Motor neuron (in vitro differentiated cells): ENCODE measurements around the gene TAF1D. TPM values are rescaled to one million over a fixed set of nuclear protein-coding genes. Genes with fewer than 3 reads are reported as not detected.
"Not testable (repeated sequence)": the region's sequence is repeated elsewhere in the genome, so short reads cannot be mapped to it uniquely, and the experiment has no call there.

Experiments used
- ATAC-seq, 8 experiments: fragments of 200-7000 bp; cut with Tn5 transposase; replicated peaks in 6 of 8; 2 replicates each; pipeline ENCODE4 v1.8.0; 2021; ENCODE audit warnings: mild to moderate bottlenecking in 8 of 8, moderate library complexity in 8 of 8
- H3K27ac ChIP-seq, 2 donors: fragments of 250-450 bp; sonication (Bioruptor Pico); 2 replicates each; pipeline ENCODE4 v1.9.0; 2021; ENCODE audit warnings: antibody characterized with exemption in 2 of 2, mild to moderate bottlenecking in 2 of 2, moderate library complexity in 1 of 2
- H3K4me1 ChIP-seq, 2 donors: fragments of 250-450 bp; sonication (Bioruptor Pico); replicated peaks in 1 of 2; 2 replicates each; pipeline ENCODE4 v1.6.1; 2021; ENCODE audit warnings: antibody characterized with exemption in 2 of 2, mild to moderate bottlenecking in 2 of 2, moderate library complexity in 1 of 2
- H3K4me3 ChIP-seq, 5 donors: fragments of 250-450 bp; sonication (Bioruptor Pico); 2 replicates each; pipeline ENCODE4 v1.9.0; 2021; ENCODE audit warnings: antibody characterized with exemption in 5 of 5, mild to moderate bottlenecking in 5 of 5, moderate library complexity in 4 of 5
- WGBS, 10 experiments: fragments of 450-650 bp; shearing (Covaris generic); methylation state at CpG; one replicate each; pipeline ENCODE4 v1.0.0; 2022; 5-methylcytosine and 5-hydroxymethylcytosine counted together
- in situ Hi-C, 9 experiments: fragments of 400-800 bp; cut with MboI; loops; one replicate each; pipeline ENCODE4 v1.15.0; 2021; ENCODE audit warnings: low sequenced_read_pairs in 9 of 9, low pct_unique_long_range_greater_than_20kb in 2 of 9; ENCODE audit not compliant: unreplicated experiment in 9 of 9
- total RNA-seq, 8 experiments: library from RNA; unstranded; fragments of 300-600 nt; gene quantifications; 2 replicates each; pipeline versions ENCODE4 v1.2.3 to v1.2.4, GENCODE V29; 2022

TAF1D gene
- total RNA-seq, 8 experiments from 2014 or later, result 96.5 to 273 (median 145) TPM

- WGBS, 10 experiments, result 40 to 100% (median 88%) methylated on average over 1 to 5 of the region's 5 CpGs; no CpG with 5 or more reads in 1 of the 10 experiments
- no peak for ATAC-seq
- Histone ChIP-seq H3K4me3 (no peak overlapping the region), H3K4me1 (no peaks in the 10 kb centered on the region), H3K27ac (no peak overlapping the region)
- in situ Hi-C loops, result no loop called here
These were observed 25.2 kb upstream of the TAF1D start for GRCh38 chr11:93766504-93766903.

- H3K4me3 ChIP-seq, result no peak overlapping the region
- no peak for ATAC-seq
- no peak overlapping the region for H3K27ac ChIP-seq
- WGBS, 10 experiments, result 50 to 100% (median 81%) methylated on average over 2 of the region's 2 CpGs; no CpG with 5 or more reads in 6 of the 10 experiments
- in situ Hi-C loops, result no loop called here
- H3K4me1 ChIP-seq, result no peaks in the 10 kb centered on the region
These were observed 24.3 kb upstream of the TAF1D start for GRCh38 chr11:93765551-93765950.

- WGBS, 10 experiments, result 82 to 100% (median 93%) methylated on average over 1 of the region's 1 CpG; no CpG with 5 or more reads in 1 of the 10 experiments
- no peaks in the 10 kb centered on the region for H3K4me1 ChIP-seq
- no peak for ATAC-seq
- in situ Hi-C loops, result no loop called here
- H3K27ac ChIP-seq, result no peak overlapping the region
- no peak overlapping the region for H3K4me3 ChIP-seq
These were observed 20.6 kb upstream of the TAF1D start for GRCh38 chr11:93761910-93762309.

GRCh38 chr11:93759123-93759522 lies 17.8 kb upstream of the TAF1D start:
- H3K27ac ChIP-seq, H3K4me1 ChIP-seq, in situ Hi-C loops, ATAC-seq, H3K4me3 ChIP-seq: not testable (repeated sequence)
- WGBS, 10 experiments, result 40 to 100% (median 100%) methylated on average over 1 to 3 of the region's 4 CpGs; no CpG with 5 or more reads in 3 of the 10 experiments

DNA sequence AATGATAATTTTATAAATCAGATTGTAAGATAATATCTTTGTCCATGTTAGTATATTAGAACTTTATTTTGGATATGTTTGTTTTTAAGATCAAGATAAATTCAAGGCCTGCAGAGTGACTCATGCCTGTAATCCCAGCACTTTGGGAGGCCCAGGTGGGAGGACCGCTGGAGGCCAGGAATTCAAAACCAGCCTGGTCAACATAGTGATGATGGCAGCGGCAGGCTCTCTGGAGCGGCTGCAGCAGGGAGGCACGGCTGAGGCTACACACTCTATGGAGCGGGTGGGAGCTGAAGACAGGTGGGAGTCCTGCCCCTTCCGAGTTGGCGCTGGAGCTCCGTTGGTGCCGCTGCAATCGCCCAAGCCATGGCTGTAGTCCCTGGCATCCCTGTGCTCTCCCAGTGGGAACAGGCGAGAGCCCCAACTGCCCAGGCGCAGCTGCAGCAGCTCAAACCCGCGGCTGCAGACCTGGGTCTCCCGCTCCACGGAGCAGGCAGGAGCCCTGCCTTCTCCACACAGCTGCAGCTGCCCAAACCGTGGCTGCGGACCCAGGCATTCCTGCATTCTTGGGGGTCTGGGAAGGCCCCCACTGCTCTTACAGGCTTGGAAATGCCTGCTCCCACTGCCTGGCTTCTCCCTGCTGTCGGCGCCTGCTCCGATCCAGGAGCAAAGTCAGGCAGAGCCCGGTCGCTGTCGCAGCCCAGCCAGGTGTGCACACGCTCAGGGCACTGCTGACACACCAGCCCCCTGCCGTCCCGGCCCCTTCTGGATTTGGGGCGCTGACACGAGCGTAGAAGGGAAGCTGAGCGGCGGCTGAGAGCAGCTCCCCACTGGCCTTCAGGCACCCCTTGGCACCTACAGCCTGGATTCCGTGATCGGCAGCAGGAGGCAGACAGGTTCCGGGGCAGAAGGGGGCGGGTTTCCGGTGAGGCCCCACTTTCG lies 16.9 kb upstream of the TAF1D start:
- Histone ChIP-seq H3K27ac (no peak overlapping the region), H3K4me1 (no peaks in the 10 kb centered on the region), H3K4me3 (no peak overlapping the region)
- in situ Hi-C loops, result no loop called here
- WGBS, 10 experiments, result 90 to 100% (median 98%) methylated on average over 1 to 15 of the region's 38 CpGs; no CpG with 5 or more reads in 4 of the 10 experiments
- ATAC-seq, result no peak

- Histone ChIP-seq H3K27ac (no peak overlapping the region), H3K4me1 (no peaks in the 10 kb centered on the region), H3K4me3 (no peak overlapping the region)
- 61 to 100% (median 86%) methylated on average over 1 to 2 of the region's 3 CpGs; no CpG with 5 or more reads in 6 of the 10 experiments for WGBS, 10 experiments
- ATAC-seq, result peak in 1 of 8 experiments; percentile 91
- in situ Hi-C loops, result no loop called here
These were observed 16.0 kb upstream of the TAF1D start for GRCh38 chr11:93757301-93757700.

DNA sequence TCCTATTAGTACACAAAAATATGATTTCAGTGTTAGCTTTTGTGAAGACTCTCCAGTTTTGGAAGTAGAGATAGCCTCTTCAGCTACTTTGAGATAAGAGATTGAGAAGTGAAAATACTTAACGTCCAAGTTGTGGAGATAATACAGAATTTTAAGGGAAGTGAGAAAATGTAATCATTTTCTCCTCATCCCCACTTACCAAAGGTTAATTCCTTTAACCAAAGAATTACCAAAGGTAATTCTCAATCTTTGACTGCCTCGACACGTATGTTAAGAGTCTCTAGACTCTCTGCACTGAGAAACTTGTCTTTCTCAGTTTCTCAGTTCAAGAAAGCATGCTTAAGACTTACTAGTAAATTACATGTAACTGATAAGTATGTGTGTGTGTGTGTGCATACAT lies 15.5 kb upstream of the TAF1D start:
- no peak for ATAC-seq
- in situ Hi-C loops, result no loop called here
- Histone ChIP-seq H3K4me1 (no peaks in the 10 kb centered on the region), H3K27ac (no peak overlapping the region), H3K4me3 (no peak overlapping the region)
- 70 to 100% (median 90%) methylated on average over 1 to 3 of the region's 3 CpGs; no CpG with 5 or more reads in 2 of the 10 experiments for WGBS, 10 experiments

GRCh38 chr11:93753241-93753640 lies 11.9 kb upstream of the TAF1D start:
- H3K4me1 ChIP-seq, result no peaks in the 10 kb centered on the region
- no peak for ATAC-seq
- in situ Hi-C loops, result no loop called here
- no peak overlapping the region for H3K27ac ChIP-seq
- WGBS, 10 experiments, result 63 to 100% (median 100%) methylated on average over 1 to 2 of the region's 2 CpGs; no CpG with 5 or more reads in 3 of the 10 experiments
- H3K4me3 ChIP-seq, result no peak overlapping the region

DNA sequence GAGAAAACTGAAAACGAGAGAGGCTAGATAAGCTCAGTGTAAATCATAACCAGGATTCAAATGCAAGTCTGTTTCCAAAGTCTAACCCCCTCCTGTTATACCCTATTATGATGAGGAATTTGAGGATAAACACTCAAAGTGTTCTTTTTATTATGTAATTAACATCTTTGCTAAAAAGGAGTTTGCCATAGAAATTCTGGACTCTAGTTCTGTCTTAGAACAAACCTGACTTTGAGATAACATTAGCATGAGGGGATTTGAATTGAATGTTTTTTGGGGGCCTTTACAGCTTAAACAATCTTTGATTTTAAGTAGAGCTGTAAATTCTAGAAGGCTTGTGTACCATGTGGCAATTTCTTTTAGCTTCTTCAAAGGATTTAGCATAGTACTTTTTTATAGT lies 9.7 kb upstream of the TAF1D start:
- ATAC-seq, result no peak
- WGBS, 10 experiments, result 63 to 100% (median 87%) methylated on average over 1 of the region's 1 CpG; no CpG with 5 or more reads in 2 of the 10 experiments
- in situ Hi-C loops, result no loop called here
- Histone ChIP-seq H3K4me1 (peaks cover 0 to 2% of the 10 kb centered on the region in 2 donors), H3K27ac (no peak overlapping the region), H3K4me3 (no peak overlapping the region)

GRCh38 chr11:93747122-93747521 lies 5.8 kb upstream of the TAF1D start:
- Histone ChIP-seq H3K27ac (no peak overlapping the region), H3K4me3 (no peak overlapping the region), H3K4me1 (peaks cover 19 to 21% of the 10 kb centered on the region in 2 donors)
- no peak for ATAC-seq
- in situ Hi-C loops, result no loop called here
- 88 to 100% (median 100%) methylated on average over 1 of the region's 1 CpG; no CpG with 5 or more reads in 1 of the 10 experiments for WGBS, 10 experiments

GRCh38 chr11:93746101-93746500 lies 4.8 kb upstream of the TAF1D start:
- WGBS, 10 experiments, result 20 to 95% (median 73%) methylated on average over 1 to 2 of the region's 2 CpGs
- ATAC-seq, result no peak

DNA sequence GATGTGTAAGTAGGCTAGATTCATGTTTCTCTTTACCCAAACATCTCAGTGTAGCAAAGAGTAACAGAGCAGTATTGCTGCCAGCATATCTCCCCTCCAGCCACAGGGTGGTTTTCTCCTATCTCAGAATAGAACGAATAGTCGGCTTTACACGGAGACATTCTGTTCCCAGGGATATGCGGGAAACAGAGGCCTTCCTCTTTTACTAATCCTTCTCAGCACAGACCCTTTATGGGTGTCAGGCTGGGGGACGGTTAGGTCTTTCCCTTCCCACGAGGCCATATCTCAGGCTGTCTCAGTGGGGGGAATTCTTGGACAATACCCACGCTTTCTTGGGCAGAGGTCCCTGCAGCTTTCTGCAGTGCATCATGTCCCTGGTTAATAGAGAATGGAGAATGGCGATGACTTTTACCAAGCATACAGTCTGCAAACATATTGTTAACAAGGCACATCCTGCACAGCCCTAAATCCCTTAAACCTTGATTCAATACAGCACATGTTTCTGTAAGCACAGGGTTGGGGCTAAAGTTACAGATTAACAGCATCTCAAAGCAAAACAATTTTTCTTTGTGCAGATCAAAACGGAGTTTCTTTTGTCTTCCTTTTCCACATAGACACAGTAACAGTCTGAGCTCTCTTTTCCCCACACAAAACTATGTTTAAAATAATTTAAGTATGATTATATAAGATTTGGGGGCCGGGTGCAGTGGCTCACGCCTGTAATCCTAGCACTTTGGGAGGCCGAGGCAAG lies 3.9 kb upstream of the TAF1D start:
- in situ Hi-C loops, ATAC-seq: not testable (repeated sequence)
- H3K4me1 ChIP-seq, result peaks cover 19 to 21% of the 10 kb centered on the region in 2 donors
- H3K27ac ChIP-seq, result peak overlapping the region; percentile 62 to 77
- H3K4me3 ChIP-seq, result peak overlapping the region; percentile 13 to 24 (median 19)
- WGBS, 10 experiments, result 0 to 63% (median 20%) methylated on average over 1 to 5 of the region's 12 CpGs; no CpG with 5 or more reads in 1 of the 10 experiments

More at GRCh38 chr11:93746101-93746500, 4.8 kb upstream of the TAF1D start:
- in situ Hi-C loops, result no loop called here
- Histone ChIP-seq H3K27ac (no peak overlapping the region), H3K4me3 (no peak overlapping the region), H3K4me1 (peaks cover 19 to 21% of the 10 kb centered on the region in 2 donors)

GRCh38 chr11:93744669-93745004 lies 3.3 kb upstream of the TAF1D start:
- WGBS, 10 experiments, result 29 to 92% (median 57%) methylated on average over 1 to 7 of the region's 7 CpGs; no CpG with 5 or more reads in 2 of the 10 experiments

More at GRCh38 chr11:93744669-93745004, 3.3 kb upstream of the TAF1D start:
- Histone ChIP-seq H3K27ac (peak overlapping the region in 1 of 2 donors; percentile 77), H3K4me3 (peak overlapping the region; percentile 13 to 24 (median 19)), H3K4me1 (peaks cover 19 to 26% of the 10 kb centered on the region in 2 donors)
- in situ Hi-C loops, result no loop called here
- no peak for ATAC-seq
